Measurements from ENCODE around the gene IGSF3.
"Not testable (repeated sequence)": the region's sequence is repeated elsewhere in the genome, so short reads cannot be mapped to it uniquely, and the experiment has no call there.

- TF ChIP-seq SUZ12 (IDR thresholded peaks at IDR 0.05; ENCODE audit: extremely low read depth, insufficient read depth, insufficient read length); YY1 (IDR thresholded peaks at IDR 0.05; ENCODE audit: insufficient read depth, insufficient read length); ZNF274 (IDR thresholded peaks at IDR 0.05; ENCODE audit: low read depth, low read length): not testable (repeated sequence)
Observed at GRCh38 chr1:116603646-116604045, 63.9 kb downstream of the IGSF3 start.

Measured in NT2/D1 (cell line).